Psoas muscle (tissue), 8 donors: ENCODE measurements around the gene KIF20B. TPM values are rescaled to one million over a fixed set of nuclear protein-coding genes. Genes with fewer than 3 reads are reported as not detected.
"Not testable (repeated sequence)": the region's sequence is repeated elsewhere in the genome, so short reads cannot be mapped to it uniquely, and the experiment has no call there.

ENCODE experiments used
- ATAC-seq, 4 donors: fragments of 200-7000 bp; cut with Tn5 transposase; one replicate each; pipeline ENCODE4 v1.9.1; 2020; ENCODE audit warnings: moderate library complexity in 3 of 4, mild to moderate bottlenecking in 2 of 4
- DNase-seq, 2 donors: peaks; one replicate each; pipeline ENCODE4 v3.0.0-alpha.2; 2020
- H3K27ac ChIP-seq: fragments of 200-600 bp; one replicate; pipeline ENCODE4 v1.8.0; 2022
- H3K27me3 ChIP-seq, 3 donors: fragments of 200-600 bp in 1 of 3; one replicate each; pipeline versions ENCODE4 v1.6.1 to v1.8.0; 2013 to 2022; ENCODE audit warnings: low read length in 2 of 3, mild to moderate bottlenecking in 2 of 3, moderate library complexity in 1 of 3; ENCODE audit not compliant: insufficient read depth in 3 of 3
- H3K36me3 ChIP-seq, 2 donors: fragments of 200-600 bp in 1 of 2; one replicate each; pipeline versions ENCODE4 v1.6.1 to v1.8.0; 2013 to 2022; ENCODE audit warnings: low read depth in 1 of 2, mild to moderate bottlenecking in 1 of 2, moderate library complexity in 1 of 2; ENCODE audit not compliant: insufficient read depth in 1 of 2
- H3K4me1 ChIP-seq: fragments of 200-600 bp; one replicate; pipeline ENCODE4 v1.8.0; 2022
- H3K4me3 ChIP-seq: fragments of 200-600 bp; one replicate; pipeline ENCODE4 v1.8.0; 2022; ENCODE audit warnings: mild to moderate bottlenecking
- H3K9me3 ChIP-seq: fragments of 200-600 bp; one replicate; pipeline ENCODE4 v1.8.0; 2022
- CTCF ChIP-seq: fragments of 200-600 bp; IDR thresholded peaks from one replicate; pipeline ENCODE4 v1.8.0; 2022; ENCODE audit warnings: antibody characterized with exemption
- WGBS, 3 donors: extraction: QIAGEN DNeasy Blood & Tissue Kit; methylation state at CpG; one replicate each; pipeline versions ENCODE4 v1.1.6 to v1.1.7; 2013; 5-methylcytosine and 5-hydroxymethylcytosine counted together
- intact Hi-C, 2 donors: fragments of 100-400 bp; cut with DNase I; formaldehyde crosslinking; loops; one replicate each; pipeline versions ENCODE4 v1.11.0 to v1.14.2; 2022
- polyA plus RNA-seq, 3 donors: library from polyadenylated mRNA; stranded (reverse); fragments of 200-250 nt; gene quantifications; one replicate each; pipeline ENCODE4 v1.2.3, GENCODE V29; 2013
- total RNA-seq, 4 donors: library from RNA; stranded (reverse); fragmentation: NEBNext Ultra II Directional in 2 of 4; extraction: Animal tissue kit (Norgen Biotek cat#: 25700) in 2 of 4; gene quantifications; one replicate each; pipeline versions ENCODE4 v1.2.1 to v1.2.4, GENCODE V29; 2021 to 2023
- donor health status: healthy with polysubstance abuse.
- donor health status: DM: no; HTN: no; CAD: no; lungs with moderate emphysema.
- donor health status: Bipolar disorder and iron deficiency.
- donor health status: healthy.
- donor health status: DM: yes; HTN: yes; CAD: no.
- donor health status: DM: no; HTN: no; CAD: no.
- donor health status: DM: no; HTN: no; CAD: no.
- donor health status: DM: yes; HTN: yes; CAD: no.

Gene KIF20B
- total and polyA plus RNA-seq, 7 donors, result 0.18 to 0.84 (median 0.57) TPM

- H3K27me3 ChIP-seq, result no peaks in the 10 kb centered on the region
- no peak overlapping the region for H3K4me3 ChIP-seq
- no peak for ATAC-seq
- TF ChIP-seq CTCF, result no peak
- intact Hi-C loops, result no loop called here
- DNase-seq, result no peak
- no peaks in the 10 kb centered on the region for H3K36me3 ChIP-seq
- H3K9me3 ChIP-seq, result no peaks in the 10 kb centered on the region
- no peaks in the 10 kb centered on the region for H3K4me1 ChIP-seq
- H3K27ac ChIP-seq, result no peak overlapping the region
- 80 to 94% (median 82%) methylated on average over 1 of the region's 1 CpG for WGBS, 3 donors
Measured at GRCh38 chr10:89750441-89750840, 49.1 kb downstream of the KIF20B start.

- DNase-seq (no peak), ATAC-seq (no peak)
- WGBS, 3 donors, result 80 to 86% (median 81%) methylated on average over 2 of the region's 2 CpGs
- no peaks in the 10 kb centered on the region for H3K9me3 ChIP-seq
- TF ChIP-seq CTCF, result no peak
- no peaks in the 10 kb centered on the region for H3K27me3 ChIP-seq
- intact Hi-C loops, result no loop called here
- H3K4me3 ChIP-seq, result no peak overlapping the region
- H3K36me3 ChIP-seq, result no peaks in the 10 kb centered on the region
- no peaks in the 10 kb centered on the region for H3K4me1 ChIP-seq
- H3K27ac ChIP-seq, result no peak overlapping the region
Measured at GRCh38 chr10:89755374-89755773, 54.0 kb downstream of the KIF20B start.

- H3K36me3 ChIP-seq, result no peaks in the 10 kb centered on the region
- DNase-seq, result no peak
- no peak for ATAC-seq
- 95 to 100% (median 96%) methylated on average over 1 of the region's 1 CpG for WGBS, 3 donors
- H3K9me3 ChIP-seq, result no peaks in the 10 kb centered on the region
- H3K4me1 ChIP-seq, result no peaks in the 10 kb centered on the region
- no peaks in the 10 kb centered on the region for H3K27me3 ChIP-seq
- intact Hi-C loops, result no loop called here
- H3K27ac ChIP-seq, result no peak overlapping the region
- no peak for TF ChIP-seq CTCF
- no peak overlapping the region for H3K4me3 ChIP-seq
Measured at GRCh38 chr10:89759531-89759930, 58.1 kb downstream of the KIF20B start.

GRCh38 chr10:89763671-89764070, 62.3 kb downstream of the KIF20B start:
- H3K4me1 ChIP-seq, intact Hi-C loops, H3K36me3 ChIP-seq, H3K27me3 ChIP-seq, DNase-seq, ATAC-seq, H3K4me3 ChIP-seq, H3K9me3 ChIP-seq, H3K27ac ChIP-seq: not testable (repeated sequence)
- WGBS, 3 donors, result 97 to 100% (median 99%) methylated on average over 1 of the region's 1 CpG

GRCh38 chr10:89771684-89772083, 70.3 kb downstream of the KIF20B start:
- Histone ChIP-seq H3K27ac (no peak overlapping the region), H3K4me1 (no peaks in the 10 kb centered on the region), H3K9me3 (peaks cover 4% of the 10 kb centered on the region), H3K27me3 (no peaks in the 10 kb centered on the region), H3K36me3 (peaks cover 0 to 2% of the 10 kb centered on the region in 2 donors), H3K4me3 (no peak overlapping the region)
- ATAC-seq (no peak), DNase-seq (no peak)
- TF ChIP-seq CTCF, result no peak
- intact Hi-C loops, result no loop called here
- 96 to 97% (median 97%) methylated on average over 5 of the region's 5 CpGs for WGBS, 3 donors
